K562 (cell line): ENCODE data around the gene FIBP. TPM values are rescaled to one million over a fixed set of nuclear protein-coding genes. Genes with fewer than 3 reads are reported as not detected.

Source experiments
- EP300 ChIP-seq: IDR thresholded peaks from 2 replicates; pipeline ENCODE4 v1.6.1; 2012; ENCODE audit warnings: low read length, improper control_type of control experiment
- EZH2 ChIP-seq: IDR thresholded peaks from 2 replicates; pipeline ENCODE4 v1.6.1; 2012; ENCODE audit warnings: low read depth, mild to moderate bottlenecking, inconsistent platforms, low read length, borderline replicate concordance
- FIP1L1 ChIP-seq: fragments of 200-400 bp; formaldehyde crosslinking; IDR thresholded peaks from 2 replicates; pipeline ENCODE4 v1.6.1; 2018; ENCODE audit warnings: mild to moderate bottlenecking, low read depth, low read length; ENCODE audit not compliant: poor library complexity, severe bottlenecking
- HIVEP1 ChIP-seq: fragments of 250-450 bp; sonication (Bioruptor Pico); IDR thresholded peaks from 2 replicates; pipeline ENCODE4 v1.4.0; 2020; ENCODE audit warnings: mild to moderate bottlenecking
- HMG20A ChIP-seq: fragments of 450-650 bp; formaldehyde crosslinking; conservative IDR thresholded peaks from 2 replicates; pipeline ENCODE4 v1.4.0; 2020; ENCODE audit warnings: mild to moderate bottlenecking, mixed read lengths
- KAT7 ChIP-seq: sonication (generic); formaldehyde crosslinking; IDR thresholded peaks from 2 replicates; pipeline ENCODE4 v1.8.0; 2022; ENCODE audit warnings: missing genetic modification reagents, mild to moderate bottlenecking, borderline replicate concordance
- NR2F6 ChIP-seq: fragments of 450-650 bp; formaldehyde crosslinking; IDR thresholded peaks from 2 replicates; pipeline ENCODE4 v1.4.0; 2020; ENCODE audit warnings: mild to moderate bottlenecking
- PCBP1 ChIP-seq: fragments of 200-400 bp; formaldehyde crosslinking; IDR thresholded peaks from 2 replicates; pipeline ENCODE4 v1.6.1; 2018; ENCODE audit warnings: mild to moderate bottlenecking, low read depth, low read length; ENCODE audit not compliant: poor library complexity, severe bottlenecking
- SAP30 ChIP-seq: fragments of 200-600 bp; sonication (generic); IDR thresholded peaks from 2 replicates; pipeline ENCODE4 v1.6.1; 2012; ENCODE audit warnings: borderline replicate concordance, low read depth, mild to moderate bottlenecking, moderate library complexity, low read length, control low read depth, inconsistent platforms; ENCODE audit not compliant: insufficient read depth, poor library complexity, severe bottlenecking
- SIN3B ChIP-seq: fragments of 450-650 bp; IDR thresholded peaks from 2 replicates; pipeline ENCODE4 v1.6.1; 2017; ENCODE audit warnings: low read depth, mild to moderate bottlenecking, moderate library complexity
- SMARCB1 ChIP-seq: IDR thresholded peaks from 2 replicates; pipeline ENCODE4 v1.6.1; 2011; ENCODE audit warnings: improper control_type of control experiment, low read depth; ENCODE audit not compliant: insufficient read length
- SRSF7 ChIP-seq: fragments of 200-400 bp; formaldehyde crosslinking; optimal IDR thresholded peaks from 2 replicates; pipeline ENCODE3; 2017; ENCODE audit warnings: mild to moderate bottlenecking, low read depth, low read length
- TAF7 ChIP-seq: fragments of 450-650 bp; IDR thresholded peaks from 2 replicates; pipeline ENCODE4 v1.6.1; 2016; ENCODE audit warnings: missing genetic modification characterization, missing compliant biosample characterization
- ZSCAN32 ChIP-seq: fragments of 450-650 bp; formaldehyde crosslinking; IDR thresholded peaks from 2 replicates; pipeline ENCODE4 v1.4.0; 2020; ENCODE audit warnings: mild to moderate bottlenecking, moderate library complexity
- polyA plus RNA-seq, 8 experiments: library from polyadenylated mRNA; depleted of rRNA in 4 of 8; stranded (reverse) in 5 of 8; unstranded in 3 of 8; fragments of >200 nt; fragmentation: Nextera tagmentation in 2 of 8; fragmentation: Illumina TruSeq in 1 of 8; extraction: Ambion mirVana in 2 of 8; extraction: Trizol in 1 of 8; gene quantifications; 2 replicates each; pipeline versions ENCODE4 v1.2.1 to v1.2.3, GENCODE V29; 2011 to 2014; ENCODE audit warnings: inconsistent platforms in 1 of 8, missing spikeins in 1 of 8
- total RNA-seq, 7 experiments: library from RNA; depleted of rRNA in 6 of 7; stranded (reverse); fragments of >200 nt in 6 of 7; fragmentation: Illumina TruSeq in 2 of 7; extraction: Trizol in 2 of 7; gene quantifications; 2 replicates each; pipeline versions ENCODE4 v1.2.1 to v1.2.3, GENCODE V29; 2011 to 2021; ENCODE audit warnings: low replicate concordance in 1 of 7
- TF ChIP-seq, protein P1 (sequence below), 2 experiments: fragments of 450-650 bp; IDR thresholded peaks; 2 replicates each; pipeline ENCODE4 v1.6.1; 2016; ENCODE audit warnings: mild to moderate bottlenecking in 2 of 2, borderline replicate concordance in 1 of 2, low read depth in 1 of 2, moderate library complexity in 1 of 2
- TF ChIP-seq, protein P2 (sequence below), 2 experiments: fragments of 450-650 bp in 1 of 2; sonication (generic) in 1 of 2; formaldehyde crosslinking; conservative IDR thresholded peaks; 2 replicates each; pipeline versions ENCODE4 v1.4.0 to v1.8.1; 2020 to 2022; ENCODE audit warnings: mild to moderate bottlenecking in 1 of 2, missing genetic modification reagents in 1 of 2
- TF ChIP-seq, protein P3 (sequence below): sonication (generic); formaldehyde crosslinking; IDR thresholded peaks from 2 replicates; pipeline ENCODE4 v1.8.1; 2022; ENCODE audit warnings: missing genetic modification reagents

FIBP gene
- total and polyA plus RNA-seq, 9 of the 15 experiments (the other 6 are each of a cell fraction or from before 2014, with no cell fraction given), result 41.2 to 79.2 (median 48.6) TPM

DNA sequence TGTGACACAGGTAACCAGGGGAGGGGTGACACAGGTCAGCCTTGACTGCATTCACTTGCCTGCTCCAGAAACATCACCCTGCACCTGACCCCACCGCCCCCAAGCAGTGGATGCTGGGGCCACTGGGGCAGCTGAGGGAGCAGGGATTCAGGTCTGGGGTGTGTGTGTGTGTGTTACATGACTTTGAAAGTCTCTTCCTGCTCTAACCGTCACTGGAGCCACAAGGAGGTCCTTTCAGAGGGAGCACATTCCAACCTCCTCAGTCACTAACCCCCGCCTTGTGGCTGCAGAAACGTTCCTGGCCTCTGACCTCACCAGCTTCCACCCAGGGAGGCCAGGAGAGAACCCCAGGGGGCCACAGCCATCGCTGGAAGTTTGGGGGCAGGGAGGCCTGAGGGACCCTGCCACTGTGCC lies 14.8 kb upstream of the FIBP start (continued):
- TF ChIP-seq, protein P1, sequence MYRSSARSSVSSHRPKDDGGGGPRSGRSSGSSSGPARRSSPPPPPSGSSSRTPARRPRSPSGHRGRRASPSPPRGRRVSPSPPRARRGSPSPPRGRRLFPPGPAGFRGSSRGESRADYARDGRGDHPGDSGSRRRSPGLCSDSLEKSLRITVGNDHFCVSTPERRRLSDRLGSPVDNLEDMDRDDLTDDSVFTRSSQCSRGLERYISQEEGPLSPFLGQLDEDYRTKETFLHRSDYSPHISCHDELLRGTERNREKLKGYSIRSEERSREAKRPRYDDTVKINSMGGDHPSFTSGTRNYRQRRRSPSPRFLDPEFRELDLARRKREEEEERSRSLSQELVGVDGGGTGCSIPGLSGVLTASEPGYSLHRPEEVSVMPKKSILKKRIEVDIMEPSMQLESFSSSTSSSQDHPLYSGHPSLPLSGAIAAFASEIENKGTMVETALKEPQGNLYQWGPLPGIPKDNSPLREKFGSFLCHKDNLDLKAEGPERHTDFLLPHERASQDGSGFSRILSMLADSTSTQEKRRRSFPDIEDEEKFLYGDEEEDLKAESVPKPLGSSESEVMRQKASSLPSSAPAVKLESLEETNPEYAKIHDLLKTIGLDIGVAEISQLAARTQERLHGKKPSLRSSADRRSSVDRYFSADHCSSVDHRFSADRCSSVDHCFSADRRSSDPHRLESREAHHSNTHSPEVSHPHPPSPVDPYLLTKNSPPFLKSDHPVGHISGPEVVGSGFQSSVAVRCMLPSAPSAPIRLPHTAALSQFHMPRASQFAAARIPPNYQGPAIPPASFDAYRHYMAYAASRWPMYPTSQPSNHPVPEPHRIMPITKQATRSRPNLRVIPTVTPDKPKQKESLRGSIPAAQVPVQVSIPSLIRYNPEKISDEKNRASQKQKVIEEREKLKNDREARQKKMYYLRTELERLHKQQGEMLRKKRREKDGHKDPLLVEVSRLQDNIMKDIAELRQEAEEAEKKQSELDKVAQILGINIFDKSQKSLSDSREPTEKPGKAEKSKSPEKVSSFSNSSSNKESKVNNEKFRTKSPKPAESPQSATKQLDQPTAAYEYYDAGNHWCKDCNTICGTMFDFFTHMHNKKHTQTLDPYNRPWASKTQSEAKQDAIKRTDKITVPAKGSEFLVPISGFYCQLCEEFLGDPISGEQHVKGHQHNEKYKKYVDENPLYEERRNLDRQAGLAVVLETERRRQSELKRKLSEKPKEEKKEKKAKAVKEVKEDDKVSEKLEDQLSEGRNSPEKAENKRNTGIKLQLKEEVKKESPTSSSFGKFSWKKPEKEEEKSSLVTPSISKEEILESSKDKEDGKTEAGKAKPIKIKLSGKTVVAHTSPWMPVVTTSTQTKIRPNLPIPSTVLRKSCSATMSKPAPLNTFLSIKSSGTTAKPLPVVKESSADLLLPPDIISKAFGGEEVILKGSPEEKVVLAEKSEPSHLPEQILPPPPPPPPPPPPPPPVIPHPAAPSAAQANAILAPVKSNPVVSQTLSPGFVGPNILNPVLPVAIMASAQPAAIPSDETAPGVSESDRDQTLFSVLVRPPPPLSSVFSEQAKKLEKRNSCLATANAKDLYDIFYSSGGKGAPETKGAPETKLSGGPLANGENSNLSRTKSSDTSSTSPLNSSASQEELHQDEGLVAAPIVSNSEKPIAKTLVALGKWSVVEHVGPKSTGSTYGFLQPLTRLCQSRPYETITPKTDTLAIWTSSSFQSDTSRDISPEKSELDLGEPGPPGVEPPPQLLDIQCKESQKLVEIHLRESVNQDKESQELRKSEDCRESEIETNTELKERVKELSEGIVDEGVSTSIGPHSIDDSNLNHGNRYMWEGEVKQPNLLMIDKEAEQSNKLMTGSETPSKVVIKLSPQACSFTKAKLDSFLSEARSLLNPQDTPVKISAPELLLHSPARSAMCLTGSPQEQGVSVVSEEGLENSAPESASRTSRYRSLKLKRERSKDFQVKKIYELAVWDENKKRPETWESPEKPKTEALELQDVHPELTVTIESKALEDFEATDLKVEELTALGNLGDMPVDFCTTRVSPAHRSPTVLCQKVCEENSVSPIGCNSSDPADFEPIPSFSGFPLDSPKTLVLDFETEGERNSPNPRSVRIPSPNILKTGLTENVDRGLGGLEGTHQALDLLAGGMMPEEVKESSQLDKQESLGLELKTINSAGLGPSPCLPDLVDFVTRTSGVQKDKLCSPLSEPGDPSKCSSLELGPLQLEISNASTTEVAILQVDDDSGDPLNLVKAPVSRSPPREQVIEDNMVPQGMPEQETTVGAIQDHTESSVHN (IDR thresholded peaks at IDR 0.05; ENCODE audit: borderline replicate concordance in 1 of 2, low read depth in 1 of 2), result no peak
- TF ChIP-seq SIN3B (no peak), EP300 (peak; percentile 74), FIP1L1 (no peak), SRSF7 (no peak), SMARCB1 (no peak), HMG20A (CRISPR knock-in tag) (no peak), ZSCAN32 (no peak), KAT7 (0 out of 2 replicates have a peak, but pooled peaks have one; percentile 45), NR2F6 (no peak), PCBP1 (no peak), SAP30 (no peak), TAF7 (no peak), HIVEP1 (CRISPR knock-in tag) (no peak), EZH2 (no peak)
- TF ChIP-seq, protein P2, sequence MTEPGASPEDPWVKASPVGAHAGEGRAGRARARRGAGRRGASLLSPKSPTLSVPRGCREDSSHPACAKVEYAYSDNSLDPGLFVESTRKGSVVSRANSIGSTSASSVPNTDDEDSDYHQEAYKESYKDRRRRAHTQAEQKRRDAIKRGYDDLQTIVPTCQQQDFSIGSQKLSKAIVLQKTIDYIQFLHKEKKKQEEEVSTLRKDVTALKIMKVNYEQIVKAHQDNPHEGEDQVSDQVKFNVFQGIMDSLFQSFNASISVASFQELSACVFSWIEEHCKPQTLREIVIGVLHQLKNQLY (CRISPR knock-in tag; conservative IDR thresholded peaks at IDR 0.05), result no peak
- TF ChIP-seq, protein P3, sequence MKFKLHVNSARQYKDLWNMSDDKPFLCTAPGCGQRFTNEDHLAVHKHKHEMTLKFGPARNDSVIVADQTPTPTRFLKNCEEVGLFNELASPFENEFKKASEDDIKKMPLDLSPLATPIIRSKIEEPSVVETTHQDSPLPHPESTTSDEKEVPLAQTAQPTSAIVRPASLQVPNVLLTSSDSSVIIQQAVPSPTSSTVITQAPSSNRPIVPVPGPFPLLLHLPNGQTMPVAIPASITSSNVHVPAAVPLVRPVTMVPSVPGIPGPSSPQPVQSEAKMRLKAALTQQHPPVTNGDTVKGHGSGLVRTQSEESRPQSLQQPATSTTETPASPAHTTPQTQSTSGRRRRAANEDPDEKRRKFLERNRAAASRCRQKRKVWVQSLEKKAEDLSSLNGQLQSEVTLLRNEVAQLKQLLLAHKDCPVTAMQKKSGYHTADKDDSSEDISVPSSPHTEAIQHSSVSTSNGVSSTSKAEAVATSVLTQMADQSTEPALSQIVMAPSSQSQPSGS (CRISPR knock-in tag), result no peak
